Esophagus muscularis mucosa (tissue), 4 donors: Measurements from ENCODE around the gene KCNJ12. TPM values are rescaled to one million over a fixed set of nuclear protein-coding genes. Genes with fewer than 3 reads are reported as not detected.

Experiments used
- DNase-seq: peaks from one replicate; pipeline ENCODE4 v3.0.0-alpha.2; 2017; ENCODE audit errors: extremely low spot score
- H3K27ac ChIP-seq, 4 donors: fragments of 200-600 bp; sonication (generic); replicated peaks in 1 of 4; 1 replicate in 3 of 4; 2 replicates in 1 of 4; pipeline ENCODE4 v1.5.1; 2016 to 2019; ENCODE audit warnings: mild to moderate bottlenecking in 1 of 4
- H3K27me3 ChIP-seq, 4 donors: fragments of 200-600 bp; sonication (generic); one replicate each; pipeline versions ENCODE4 v1.5.1 to v1.6.0; 2016 to 2019
- H3K36me3 ChIP-seq, 4 donors: fragments of 200-600 bp; sonication (generic); one replicate each; pipeline ENCODE4 v1.5.1; 2016 to 2019
- H3K4me1 ChIP-seq, 4 donors: fragments of 200-600 bp; sonication (generic); one replicate each; pipeline ENCODE4 v1.5.1; 2016 to 2019
- H3K4me3 ChIP-seq, 4 donors: fragments of 200-600 bp; sonication (generic); 1 replicate in 2 of 4; 2 replicates in 2 of 4; pipeline ENCODE4 v1.5.1; 2016 to 2019; ENCODE audit warnings: mild to moderate bottlenecking in 4 of 4, moderate library complexity in 1 of 4
- H3K9me3 ChIP-seq, 4 donors: fragments of 200-600 bp; sonication (generic); 1 replicate in 3 of 4; 2 replicates in 1 of 4; pipeline ENCODE4 v1.5.1; 2016 to 2019
- CTCF ChIP-seq, 3 experiments: fragments of 200-600 bp in 2 of 3; fragments of 450-650 bp in 1 of 3; sonication (generic) in 2 of 3; IDR thresholded peaks; one replicate each; pipeline ENCODE4 v1.5.1; 2017 to 2019; ENCODE audit warnings: antibody characterized with exemption in 3 of 3, mild to moderate bottlenecking in 2 of 3, moderate library complexity in 1 of 3
- EP300 ChIP-seq: sonication (generic); formaldehyde crosslinking; IDR thresholded peaks from one replicate; pipeline ENCODE4 v1.6.1; 2017; ENCODE audit warnings: antibody characterized with exemption
- POLR2A ChIP-seq: fragments of 450-650 bp; IDR thresholded peaks from one replicate; pipeline ENCODE4 v1.6.1; 2017; ENCODE audit warnings: antibody characterized with exemption, moderate library complexity, mild to moderate bottlenecking, low read depth
- POLR2AphosphoS5 ChIP-seq, 2 donors: sonication (generic); formaldehyde crosslinking; IDR thresholded peaks; one replicate each; pipeline ENCODE4 v1.6.1; 2017; ENCODE audit warnings: antibody characterized with exemption in 2 of 2
- WGBS: methylation state at CpG from one replicate; pipeline ENCODE4 v1.1.5; 2018; 5-methylcytosine and 5-hydroxymethylcytosine counted together
- intact Hi-C: fragments of 100-400 bp; cut with DNase I; formaldehyde crosslinking; loops from one replicate; pipeline ENCODE4 v1.15.1; 2023
- total RNA-seq, 4 donors: library from RNA; depleted of rRNA; stranded (reverse); fragments of >200 nt; gene quantifications; one replicate each; pipeline versions ENCODE4 v1.1.0 to v1.2.1, GENCODE V29; 2016

The KCNJ12 gene
- total RNA-seq, 4 donors from 2014 or later = 0.83 to 2.1 (median 1.5) TPM

GRCh38 chr17:21388944-21389343 lies 12.8 kb downstream of the KCNJ12 start:
- 94% methylated on average over 3 of the region's 6 CpGs for WGBS
- Histone ChIP-seq H3K27me3 (peaks cover 0 to 2% (median 0%) of the 10 kb centered on the region in 4 donors), H3K4me1 (peaks cover 0 to 9% (median 6%) of the 10 kb centered on the region in 4 donors), H3K9me3 (no peaks in the 10 kb centered on the region), H3K36me3 (no peaks in the 10 kb centered on the region), H3K4me3 (no peak overlapping the region), H3K27ac (no peak overlapping the region)
- TF ChIP-seq POLR2AphosphoS5 (IDR thresholded peaks at IDR 0.05) (no peak), POLR2A (no peak), EP300 (no peak), CTCF (IDR thresholded peaks at IDR 0.05) (no peak)
- intact Hi-C loops = no loop called here
- DNase-seq = no peak

GRCh38 chr17:21389394-21389793 lies 13.2 kb downstream of the KCNJ12 start:
- 52% methylated on average over 4 of the region's 7 CpGs for WGBS
- peaks cover 0 to 2% (median 0%) of the 10 kb centered on the region in 4 donors for H3K27me3 ChIP-seq
- H3K9me3 ChIP-seq = no peaks in the 10 kb centered on the region
- H3K27ac ChIP-seq = no peak overlapping the region
- H3K4me3 ChIP-seq = no peak overlapping the region
- no peaks in the 10 kb centered on the region for H3K36me3 ChIP-seq
- TF ChIP-seq CTCF (IDR thresholded peaks at IDR 0.05) = no peak
- TF ChIP-seq POLR2A = no peak
- no peak for TF ChIP-seq POLR2AphosphoS5 (IDR thresholded peaks at IDR 0.05)
- no peak for TF ChIP-seq EP300
- intact Hi-C loops = no loop called here
- no peak for DNase-seq
- H3K4me1 ChIP-seq = peaks cover 0 to 9% (median 6%) of the 10 kb centered on the region in 4 donors

- Histone ChIP-seq H3K27me3 (peaks cover 0 to 2% (median 0%) of the 10 kb centered on the region in 4 donors), H3K4me3 (no peak overlapping the region), H3K4me1 (peaks cover 0 to 9% (median 6%) of the 10 kb centered on the region in 4 donors), H3K27ac (no peak overlapping the region), H3K36me3 (no peaks in the 10 kb centered on the region), H3K9me3 (no peaks in the 10 kb centered on the region)
- no peak for TF ChIP-seq CTCF (IDR thresholded peaks at IDR 0.05)
- TF ChIP-seq EP300 = no peak
- no peak for TF ChIP-seq POLR2AphosphoS5 (IDR thresholded peaks at IDR 0.05)
- no peak for TF ChIP-seq POLR2A
- intact Hi-C loops = no loop called here
- WGBS = 90% methylated on average over 9 of the region's 9 CpGs
- DNase-seq = no peak
Observed at GRCh38 chr17:21390294-21390693, 14.1 kb downstream of the KCNJ12 start.

DNA sequence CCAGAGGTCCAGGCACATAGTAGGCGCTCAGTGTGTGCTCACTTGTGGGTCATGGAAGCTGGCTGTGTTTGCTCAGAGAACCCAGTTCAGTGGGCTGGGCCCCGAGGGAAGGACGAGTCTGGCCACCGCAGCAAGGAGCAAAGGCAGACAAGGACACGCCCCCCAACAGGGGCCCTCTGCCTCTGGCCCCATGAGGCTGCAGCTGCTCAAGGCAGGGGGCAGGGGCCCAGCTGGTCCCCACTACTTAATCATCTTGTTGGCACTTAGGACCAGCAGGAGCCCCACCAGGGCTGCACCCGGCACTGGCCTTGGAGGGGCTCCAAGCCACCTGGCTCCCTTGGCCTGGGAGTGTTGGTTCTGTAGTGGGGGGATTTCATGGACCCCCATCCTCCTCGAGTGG lies 16.1 kb downstream of the KCNJ12 start:
- Histone ChIP-seq H3K27ac (no peak overlapping the region), H3K36me3 (no peaks in the 10 kb centered on the region), H3K9me3 (no peaks in the 10 kb centered on the region), H3K4me3 (no peak overlapping the region), H3K27me3 (peaks cover 0 to 2% (median 0%) of the 10 kb centered on the region in 4 donors), H3K4me1 (peaks cover 3 to 14% (median 10%) of the 10 kb centered on the region in 4 donors)
- intact Hi-C loops = no loop called here
- TF ChIP-seq POLR2A (no peak), CTCF (IDR thresholded peaks at IDR 0.05) (no peak), EP300 (no peak), POLR2AphosphoS5 (IDR thresholded peaks at IDR 0.05) (no peak)
- no CpG with 5 or more reads among the region's 7 CpGs for WGBS
- DNase-seq = no peak

- intact Hi-C loops = no loop called here
- H3K27me3 ChIP-seq = no peaks in the 10 kb centered on the region
- DNase-seq = no peak
- H3K4me1 ChIP-seq = peaks cover 4 to 13% (median 9%) of the 10 kb centered on the region in 4 donors
- WGBS = 100% methylated on average over 2 of the region's 2 CpGs
- no peaks in the 10 kb centered on the region for H3K9me3 ChIP-seq
- no peaks in the 10 kb centered on the region for H3K36me3 ChIP-seq
- H3K4me3 ChIP-seq = no peak overlapping the region
- H3K27ac ChIP-seq = no peak overlapping the region
- no peak for TF ChIP-seq POLR2AphosphoS5 (IDR thresholded peaks at IDR 0.05)
- TF ChIP-seq POLR2A = no peak
- TF ChIP-seq EP300 = no peak
- no peak for TF ChIP-seq CTCF (IDR thresholded peaks at IDR 0.05)
Observed at GRCh38 chr17:21394265-21394664, 18.1 kb downstream of the KCNJ12 start.
